GM12873 (cell line): ENCODE results near the gene AMOT.

Experiments
- CTCF ChIP-seq: IDR thresholded peaks from 2 replicates; pipeline ENCODE4 v1.5.1; 2012; ENCODE audit warnings: low read depth, mild to moderate bottlenecking, moderate library complexity, low read length, control low read depth; ENCODE audit not compliant: insufficient read depth; ENCODE audit errors: missing control alignments

The AMOT gene

GRCh38 chrX:112760697-112761096 is 79.9 kb downstream of the AMOT start:
- peak; percentile 27 for TF ChIP-seq CTCF

GRCh38 chrX:112759966-112760365 is 80.7 kb downstream of the AMOT start:
- no peak for TF ChIP-seq CTCF

- TF ChIP-seq CTCF, result no peak
Measured at GRCh38 chrX:112759512-112759911, 81.1 kb downstream of the AMOT start.

GRCh38 chrX:112757946-112758345 is 82.7 kb downstream of the AMOT start:
- TF ChIP-seq CTCF, result no peak

- no peak for TF ChIP-seq CTCF
Measured at GRCh38 chrX:112753116-112753515, 87.5 kb downstream of the AMOT start.

GRCh38 chrX:112751076-112751475 is 89.6 kb downstream of the AMOT start:
- TF ChIP-seq CTCF, result no peak

- TF ChIP-seq CTCF, result no peak
Measured at GRCh38 chrX:112746812-112747595, 93.6 kb downstream of the AMOT start.
